HepG2 (cell line): ENCODE data around the gene DIP2C. TPM values are rescaled to one million over a fixed set of nuclear protein-coding genes. Genes with fewer than 3 reads are reported as not detected.

ENCODE experiments used
- ATAC-seq: fragments of 200-7000 bp; cut with Tn5 transposase; 3 replicates; pipeline ENCODE4 v1.9.1; 2020; ENCODE audit warnings: mild to moderate bottlenecking, moderate library complexity
- BruUV-seq: library from RNA; stranded (reverse); fragments of 400-500 nt; replicated peaks from 2 replicates; lab custom pipeline; 2021; lab: Mats Ljungman, UMichigan
- CTCF ChIA-PET: fragments of 300-600 bp; formaldehyde crosslinking; extraction: SDS; loops from one replicate; lab custom pipeline; 2021; ENCODE audit warnings: low total read pairs, inconsistent platforms, low intra/inter-chr PET ratio; lab: Yijun Ruan, JAX
- POLR2A ChIA-PET: fragments of 350-600 bp; sonication (Branson Sonifier 250); formaldehyde crosslinking; loops from one replicate; lab custom pipeline; 2020; ENCODE audit warnings: antibody characterized with exemption, inconsistent platforms; lab: Yijun Ruan, JAX
- DNase-seq: peaks from one replicate; pipeline ENCODE4 v3.0.0-alpha.2; 2015; ENCODE audit warnings: low spot score
- FAIRE-seq: peaks from 3 replicates; lab custom pipeline; 2011; peaks lifted over from hg19 to GRCh38; lab: Jason Lieb, UNC
- H2AFZ ChIP-seq: one replicate; pipeline ENCODE4 v1.6.1; 2011; ENCODE audit warnings: low read length, inconsistent platforms
- H3K27ac ChIP-seq: fragments of 300-600 bp; 3 replicates; pipeline ENCODE4 v1.8.0; 2011; ENCODE audit warnings: mixed run types, mild to moderate bottlenecking, mixed read lengths, low read length, inconsistent platforms; ENCODE audit not compliant: insufficient read depth; ENCODE audit errors: extremely low read length
- H3K27me3 ChIP-seq, 2 experiments: fragments of 200-600 bp in 1 of 2; 2 replicates in 1 of 2; 3 replicates in 1 of 2; pipeline versions ENCODE4 v1.6.0 to v1.8.0; 2011; ENCODE audit warnings: low read length in 2 of 2, mild to moderate bottlenecking in 2 of 2, moderate library complexity in 2 of 2, inconsistent platforms in 1 of 2; ENCODE audit not compliant: insufficient read depth in 2 of 2, control insufficient read depth in 1 of 2
- H3K36me3 ChIP-seq, 2 experiments: fragments of 200-600 bp in 1 of 2; replicated peaks in 1 of 2; 2 replicates in 1 of 2; 3 replicates in 1 of 2; pipeline versions ENCODE4 v1.5.1 to v1.8.0; 2011; ENCODE audit warnings: low read length in 2 of 2, inconsistent platforms in 1 of 2; ENCODE audit not compliant: insufficient read depth in 2 of 2, control insufficient read depth in 1 of 2
- H3K4me1 ChIP-seq: 2 replicates; pipeline ENCODE4 v1.5.1; 2012; ENCODE audit warnings: low read length, inconsistent platforms; ENCODE audit not compliant: insufficient read depth
- H3K4me2 ChIP-seq: 2 replicates; pipeline ENCODE4 v1.6.0; 2011; ENCODE audit warnings: low read depth, low read length, inconsistent platforms
- H3K4me3 ChIP-seq, 3 experiments: fragments of 200-600 bp in 1 of 3; sonication (generic), shearing (Covaris generic) in 1 of 3; replicated peaks in 1 of 3; 2 replicates each; pipeline ENCODE4 v1.5.1; 2011 to 2016; ENCODE audit warnings: low read length in 3 of 3, inconsistent platforms in 2 of 3, low read depth in 2 of 3, mild to moderate bottlenecking in 2 of 3, control low read depth in 1 of 3, mixed read lengths in 1 of 3; ENCODE audit not compliant: insufficient read depth in 1 of 3
- H3K79me2 ChIP-seq: one replicate; pipeline ENCODE4 v1.6.1; 2011; ENCODE audit warnings: low read length, inconsistent platforms; ENCODE audit not compliant: insufficient read depth
- H3K9ac ChIP-seq: 2 replicates; pipeline ENCODE4 v1.6.0; 2011; ENCODE audit warnings: mild to moderate bottlenecking, low read depth, low read length, inconsistent platforms; ENCODE audit not compliant: insufficient read depth
- H3K9me3 ChIP-seq: 2 replicates; pipeline ENCODE4 v1.5.1; 2012; ENCODE audit warnings: mild to moderate bottlenecking, low read length
- H4K20me1 ChIP-seq: 2 replicates; pipeline ENCODE4 v1.6.0; 2011; ENCODE audit warnings: inconsistent platforms, mild to moderate bottlenecking, low read length, moderate library complexity; ENCODE audit not compliant: insufficient read depth
- ARID4A ChIP-seq: sonication (generic); formaldehyde crosslinking; IDR thresholded peaks from 2 replicates; pipeline ENCODE4 v1.5.0; 2020; ENCODE audit warnings: mild to moderate bottlenecking, missing genetic modification reagents, borderline replicate concordance
- KDM3A ChIP-seq: IDR thresholded peaks from 2 replicates; pipeline ENCODE4 v1.6.1; 2018; ENCODE audit warnings: low read depth, missing compliant biosample characterization
- MTA3 ChIP-seq: sonication (generic); formaldehyde crosslinking; IDR thresholded peaks from 2 replicates; pipeline ENCODE4 v1.4.0; 2020; ENCODE audit warnings: missing genetic modification reagents
- PATZ1 ChIP-seq: sonication (generic); formaldehyde crosslinking; IDR thresholded peaks from 2 replicates; pipeline ENCODE4 v1.4.0; 2020; ENCODE audit warnings: missing genetic modification reagents
- RELA ChIP-seq: sonication (generic); formaldehyde crosslinking; IDR thresholded peaks from 2 replicates; pipeline ENCODE4 v1.4.0; 2020; ENCODE audit warnings: missing genetic modification reagents
- RXRA ChIP-seq: sonication (generic); formaldehyde crosslinking; IDR thresholded peaks from 2 replicates; pipeline ENCODE4 v1.5.1; 2020; ENCODE audit warnings: missing genetic modification reagents
- ZNF513 ChIP-seq: sonication (generic); formaldehyde crosslinking; conservative IDR thresholded peaks from 2 replicates; pipeline ENCODE4 v1.5.0; 2020; ENCODE audit warnings: missing genetic modification reagents
- WGBS: methylation state at CpG from one replicate; pipeline ENCODE4 v1.1.6; 2017; ENCODE audit warnings: low lambda C conversion rate; 5-methylcytosine and 5-hydroxymethylcytosine counted together
- in situ Hi-C: cut with HindIII; loops from 2 replicates; pipeline ENCODE4 v1.10.0; 2017; ENCODE audit warnings: low pct_unique_long_range_greater_than_20kb; ENCODE audit not compliant: extremely low pct_ligation_motif_present
- intact Hi-C: fragments of 100-400 bp; cut with micrococcal nuclease; formaldehyde crosslinking; loops from one replicate; pipeline ENCODE4 v1.10.0; 2022; ENCODE audit not compliant: unreplicated experiment
- polyA plus RNA-seq, 8 experiments: library from polyadenylated mRNA; depleted of rRNA in 3 of 8; stranded (reverse) in 7 of 8; unstranded in 1 of 8; fragments of >200 nt; fragmentation: Illumina TruSeq in 4 of 8; extraction: Trizol in 4 of 8; gene quantifications; 2 replicates each; pipeline versions ENCODE4 v1.2.1 to v1.2.3, GENCODE V29; 2011 to 2016; ENCODE audit warnings: low read depth in 4 of 8, missing spikeins in 1 of 8, mixed read lengths in 1 of 8; ENCODE audit not compliant: insufficient read depth in 1 of 8
- total RNA-seq, 5 experiments: library from RNA; depleted of rRNA; stranded (reverse); fragments of >200 nt; fragmentation: Illumina TruSeq; extraction: Trizol; gene quantifications; 2 replicates each; pipeline ENCODE4 v1.2.3, GENCODE V29; 2016; ENCODE audit warnings: low read depth in 1 of 5

DIP2C gene
- total and polyA plus RNA-seq, 2 of the 13 experiments (the other 11 are each of a cell fraction or from before 2014, with no cell fraction given), result 2.2 to 2.7 TPM

- TF ChIP-seq ARID4A (CRISPR knock-in tag) (no peak), RELA (no peak)
These were observed 231.0 kb downstream of the DIP2C start (continued) for GRCh38 chr10:458421-458851.

GRCh38 chr10:456486-456885 is 233.0 kb downstream of the DIP2C start:
- Histone ChIP-seq H3K4me2 (no peak overlapping the region), H3K36me3 (no peaks in the 10 kb centered on the region), H4K20me1 (no peaks in the 10 kb centered on the region), H3K79me2 (no peaks in the 10 kb centered on the region), H3K4me1 (no peaks in the 10 kb centered on the region), H3K27ac (no peak overlapping the region), H3K9ac (no peak overlapping the region), H3K9me3 (no peaks in the 10 kb centered on the region), H2AFZ (no peak overlapping the region), H3K27me3 (no peaks in the 10 kb centered on the region), H3K4me3 (no peak overlapping the region)
- CTCF ChIA-PET, result no interaction called here
- no peak for ATAC-seq
- in situ Hi-C loops, result no loop called here
- POLR2A ChIA-PET, result no interaction called here
- 76% methylated on average over 8 of the region's 8 CpGs for WGBS
- FAIRE-seq, result no peak
- TF ChIP-seq RXRA (CRISPR knock-in tag), result no peak
- TF ChIP-seq ZNF513 (CRISPR knock-in tag), result no peak
- no peak for TF ChIP-seq KDM3A (CRISPR knock-in tag)
- no peak for TF ChIP-seq PATZ1 (CRISPR knock-in tag)
- no peak for TF ChIP-seq MTA3 (CRISPR knock-in tag)
- DNase-seq, result no peak
- intact Hi-C loops, result no loop called here
- BruUV-seq, result no TSS peak
